Stimulated activated CD8-positive, alpha-beta memory T cell treated with anti-CD3 and anti-CD28 coated beads, Interleukin-2, amount 100 ng/mL, for 1 hour (primary cell): ENCODE results near the gene SLC35F3.
"Not testable (repeated sequence)": the region's sequence is repeated elsewhere in the genome, so short reads cannot be mapped to it uniquely, and the experiment has no call there.

Source experiments
- DNase-seq, 2 donors: peaks; one replicate each; pipeline ENCODE4 v3.0.0-alpha.2; 2020; ENCODE audit warnings: low read depth in 2 of 2

Gene SLC35F3

GRCh38 chr1:233904633-233905415, at the start of gene SLC35F3:
SLC35F3 (plus strand) TSS chr1:233904676.
- DNase-seq: no peak

- no peak for DNase-seq
These were observed 45.0 kb upstream of the SLC35F3 start for GRCh38 chr1:233859446-233859845.

DNA sequence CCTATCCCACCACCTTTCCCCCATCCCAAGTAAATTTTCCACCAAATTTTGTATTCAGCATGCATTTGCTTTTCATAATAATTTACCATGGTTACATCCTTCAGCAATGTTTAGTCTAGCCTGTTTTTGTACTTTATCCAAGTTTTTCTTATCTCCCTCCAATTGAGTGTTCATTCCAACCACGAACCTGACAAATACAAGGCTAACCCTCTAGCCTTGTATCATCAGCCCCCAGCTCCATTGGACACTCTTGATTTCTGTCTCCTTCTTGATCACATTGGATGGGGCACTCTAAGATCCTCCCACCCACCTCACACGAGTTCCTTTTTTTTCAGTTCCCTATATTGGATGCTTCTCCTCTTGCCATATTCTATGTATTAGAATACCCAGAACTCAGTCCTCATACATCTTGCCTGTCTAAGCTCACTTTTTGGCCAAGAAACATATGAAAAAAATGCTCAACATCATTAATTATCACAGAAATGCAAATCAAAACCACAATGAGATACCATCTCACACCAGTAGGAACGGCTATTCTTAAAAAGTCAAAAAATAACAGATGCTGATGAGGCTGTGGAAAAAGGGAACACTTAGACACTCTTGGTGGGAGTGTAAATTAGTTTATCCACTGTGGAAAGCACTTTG, 40.5 kb upstream of the SLC35F3 start:
- no peak for DNase-seq

GRCh38 chr1:233864578-233864977, 39.9 kb upstream of the SLC35F3 start:
- no peak for DNase-seq

- DNase-seq: no peak
These were observed 39.3 kb upstream of the SLC35F3 start for GRCh38 chr1:233865216-233865615.

DNA sequence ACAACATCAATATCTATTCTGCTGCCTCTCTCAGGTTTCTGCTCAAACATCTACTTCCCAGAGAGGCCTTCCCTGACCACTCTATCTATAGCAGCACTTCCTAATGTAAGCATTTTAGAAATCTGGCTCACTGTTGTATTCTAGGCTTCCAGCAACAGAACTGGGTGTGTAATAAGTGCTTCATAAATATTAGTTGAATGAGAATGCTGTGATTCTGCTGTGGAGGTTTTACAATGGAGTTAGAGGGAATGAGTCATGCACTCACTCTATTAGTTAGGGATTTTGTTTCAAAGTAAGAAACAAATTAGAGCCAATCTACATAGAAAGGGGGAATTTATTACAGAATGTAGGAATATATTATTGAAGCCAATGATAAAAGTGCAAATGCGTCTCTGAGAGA, 38.6 kb upstream of the SLC35F3 start:
- DNase-seq: no peak

DNA sequence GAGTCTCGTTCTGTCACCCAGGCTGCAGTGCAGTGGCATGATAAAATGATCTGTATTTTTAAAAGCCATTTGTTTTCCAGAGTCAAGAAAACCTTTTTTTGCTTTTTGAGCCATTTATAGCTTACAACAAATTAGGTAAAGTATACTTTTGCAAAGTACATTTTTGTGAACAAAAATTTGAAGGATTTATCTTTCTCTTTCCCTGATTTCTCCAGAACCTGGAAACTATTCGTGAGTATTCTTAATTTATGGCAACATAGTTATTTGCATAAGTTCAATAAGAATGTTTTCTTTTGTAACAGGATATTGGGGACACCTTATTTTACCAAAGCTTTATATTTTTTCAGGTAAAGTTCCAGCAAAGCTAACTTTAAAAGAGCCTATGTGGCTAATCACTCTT, 37.4 kb upstream of the SLC35F3 start:
- no peak for DNase-seq

DNA sequence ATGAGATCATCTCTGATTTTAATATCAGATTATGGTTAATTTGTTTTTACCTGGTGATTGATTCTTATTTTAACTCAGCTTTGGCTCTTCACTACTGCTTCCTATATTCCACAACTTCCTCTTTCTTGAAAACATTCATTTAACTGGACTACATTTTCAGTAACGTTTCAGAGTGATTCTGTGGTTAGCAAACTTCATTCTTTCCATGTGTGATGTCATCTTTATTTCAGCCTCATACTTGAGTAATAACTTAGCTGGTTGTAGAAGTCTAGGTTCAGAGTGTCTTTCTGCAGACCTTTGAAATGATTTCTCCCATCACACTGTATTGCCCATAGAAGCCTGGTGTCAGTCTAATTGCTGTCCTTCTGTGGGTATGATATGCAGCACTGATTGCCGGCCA, 36.0 kb upstream of the SLC35F3 start:
- DNase-seq: no peak

DNA sequence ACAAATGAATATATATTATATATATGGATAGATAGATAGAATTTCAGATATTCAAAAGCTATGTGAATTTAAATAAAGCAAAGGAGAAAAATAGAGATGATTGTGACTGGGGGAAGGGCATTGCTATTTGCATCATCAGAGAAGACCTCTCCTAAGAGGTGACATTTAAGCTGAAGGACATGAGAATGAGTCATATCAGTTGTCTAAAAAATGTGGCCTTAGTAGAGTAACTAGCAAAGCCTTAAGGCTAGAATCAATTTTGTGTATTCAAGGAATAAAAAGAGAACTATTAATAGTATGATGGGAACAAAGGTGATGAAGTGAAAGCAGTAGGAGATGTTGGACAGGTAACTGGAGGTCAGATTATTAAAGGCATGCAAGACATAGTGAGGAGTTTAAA, 34.8 kb upstream of the SLC35F3 start:
- no peak for DNase-seq

GRCh38 chr1:233873666-233874065, 30.8 kb upstream of the SLC35F3 start:
- no peak for DNase-seq

DNA sequence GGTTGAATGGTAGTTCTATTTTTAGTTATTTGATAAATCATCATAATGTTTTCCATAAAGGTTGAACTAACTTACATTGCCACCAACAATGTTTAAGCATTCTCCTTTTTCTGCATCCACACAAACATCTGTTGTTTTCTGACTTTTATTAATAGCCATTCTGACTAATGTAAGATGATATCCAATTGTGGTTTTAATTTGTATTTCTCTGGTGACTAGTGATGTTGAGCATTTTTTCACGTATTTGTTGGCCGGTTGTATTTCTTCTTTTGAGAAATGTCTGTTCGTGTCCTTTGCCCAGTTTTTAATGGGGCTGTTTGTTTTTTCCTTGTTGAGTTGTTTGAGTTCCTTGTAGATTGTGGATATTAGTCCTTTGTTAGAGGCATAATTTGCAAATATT, 24.6 kb upstream of the SLC35F3 start:
- no peak for DNase-seq

GRCh38 chr1:233883671-233884070, 20.8 kb upstream of the SLC35F3 start:
- DNase-seq: no peak

- no peak for DNase-seq
These were observed 19.9 kb upstream of the SLC35F3 start for GRCh38 chr1:233884461-233885151.

DNA sequence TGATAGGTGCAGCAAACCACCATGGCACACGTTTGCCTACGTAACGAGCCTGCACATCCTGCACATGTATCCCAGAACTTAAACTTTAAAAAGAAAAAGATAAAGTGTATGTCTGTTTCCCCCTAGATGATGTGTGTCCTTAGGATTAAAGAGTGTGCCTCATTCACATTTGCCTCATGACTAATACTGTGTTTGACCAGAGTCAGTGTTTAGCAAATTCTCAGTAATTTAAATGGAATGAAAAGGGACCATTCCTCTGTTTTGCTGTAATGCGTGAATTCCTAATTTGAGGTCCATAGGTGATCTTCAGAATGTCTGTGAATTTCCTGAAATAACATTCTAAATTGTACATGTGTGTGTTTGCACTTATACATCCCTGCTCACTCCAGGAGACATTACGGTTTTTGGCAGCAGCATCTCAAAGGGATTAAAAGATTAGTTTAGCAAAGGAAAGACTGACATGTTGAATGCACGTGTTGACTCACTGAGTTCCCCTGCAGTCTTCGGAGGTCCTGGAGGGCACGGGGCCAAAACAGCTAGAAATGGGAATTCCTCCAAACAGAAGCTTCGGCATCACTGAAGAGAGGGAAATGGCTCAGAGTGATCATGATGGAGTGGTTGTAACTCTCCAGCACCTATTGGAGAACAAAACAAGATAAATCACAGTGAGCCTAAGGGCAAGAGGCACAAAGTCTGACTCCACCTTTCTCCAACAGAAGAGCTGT, 19.1 kb upstream of the SLC35F3 start:
- DNase-seq: no peak

DNA sequence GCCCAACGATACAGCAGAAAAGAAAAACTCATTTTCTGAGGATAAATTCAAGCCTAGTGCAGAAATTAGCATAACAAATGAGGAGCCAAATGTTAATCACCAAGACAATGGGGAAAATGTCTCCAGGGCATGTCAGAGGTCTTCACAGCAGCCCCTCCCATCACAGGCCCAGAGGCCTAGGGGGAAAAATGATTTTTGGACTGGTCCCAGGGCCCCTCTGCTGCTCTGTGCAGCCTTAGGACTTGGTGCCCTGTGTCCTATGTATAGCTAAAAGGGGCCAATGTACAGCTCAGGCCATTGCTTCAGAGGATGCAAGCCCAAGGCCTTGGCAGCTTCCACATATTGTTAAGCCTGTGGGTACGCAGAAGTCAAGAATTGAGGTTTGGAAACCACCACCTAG, 13.3 kb upstream of the SLC35F3 start:
- DNase-seq: not testable (repeated sequence)

GRCh38 chr1:233897325-233898162, 6.9 kb upstream of the SLC35F3 start:
- DNase-seq: no peak

GRCh38 chr1:233901495-233901894, 3.0 kb upstream of the SLC35F3 start:
- no peak for DNase-seq

DNA sequence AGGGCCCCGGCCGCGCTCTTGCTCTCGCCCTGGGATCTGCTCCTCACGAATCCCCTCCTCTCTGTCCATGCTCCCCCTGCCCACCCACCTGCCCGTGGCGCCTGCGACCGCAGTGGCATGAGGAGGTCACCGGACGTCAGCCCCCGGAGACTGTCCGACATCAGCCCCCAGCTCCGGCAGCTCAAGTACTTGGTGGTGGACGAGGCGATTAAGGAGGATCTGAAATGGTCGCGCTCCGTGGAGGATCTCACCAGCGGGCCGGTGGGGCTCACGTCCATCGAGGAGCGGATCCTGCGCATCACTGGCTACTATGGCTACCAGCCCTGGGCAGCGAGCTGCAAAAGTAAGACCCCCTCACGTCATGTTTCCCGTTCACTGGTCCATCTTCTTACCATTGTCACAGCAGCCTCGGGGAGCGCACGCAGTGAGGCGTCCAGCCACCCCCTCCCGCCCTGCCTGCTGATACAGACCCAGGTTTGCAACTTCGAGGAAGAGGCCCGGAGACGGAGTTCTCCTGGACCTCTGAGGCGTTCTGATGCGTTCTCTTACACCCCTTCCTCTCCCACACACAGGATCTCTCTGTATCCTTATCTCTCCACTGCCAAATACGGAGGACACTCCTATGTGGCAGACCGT, 1.1 kb downstream of the SLC35F3 start:
- no peak for DNase-seq

DNA sequence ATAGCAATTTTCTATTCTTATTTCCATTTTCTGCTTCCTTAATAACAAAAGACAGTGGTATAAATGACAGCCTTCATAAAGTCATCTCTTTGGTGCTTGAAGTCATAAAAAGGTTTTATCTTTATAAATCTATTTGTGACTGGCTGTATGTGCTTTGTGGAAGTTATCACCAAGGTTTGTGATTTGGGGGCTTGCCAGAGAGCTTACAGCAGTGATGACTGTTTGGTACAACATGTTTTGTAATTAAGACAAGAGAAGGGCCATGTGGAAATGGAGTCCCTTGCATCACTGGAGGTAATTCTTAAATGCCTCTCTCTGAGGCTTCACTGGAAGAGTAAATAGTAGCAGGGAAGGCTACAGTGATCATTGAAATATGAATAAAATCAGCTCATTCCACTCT, 2.7 kb downstream of the SLC35F3 start:
- no peak for DNase-seq

- no peak for DNase-seq
These were observed 3.6 kb downstream of the SLC35F3 start for GRCh38 chr1:233908092-233908491.

DNA sequence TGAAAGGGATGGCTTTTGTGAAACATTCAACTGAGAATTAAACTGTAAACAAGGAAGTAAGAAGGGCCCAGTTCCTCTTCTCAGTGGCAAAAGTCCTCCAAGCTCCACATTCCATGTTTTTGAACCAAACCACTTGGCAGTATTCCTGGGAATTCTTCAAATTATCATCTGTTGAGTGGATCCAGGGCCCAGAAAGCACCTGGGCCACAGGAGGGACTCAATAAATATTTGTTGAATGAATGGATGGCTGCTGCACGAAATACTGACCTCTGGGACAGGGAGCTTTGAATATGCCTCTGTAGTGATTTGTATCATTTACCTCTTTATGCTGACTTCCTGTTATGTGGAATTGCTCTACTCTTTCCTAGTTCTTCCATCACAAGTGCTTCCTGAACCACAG, 4.7 kb downstream of the SLC35F3 start:
- DNase-seq: no peak
